HG03097 (cell line): ENCODE results near the gene CACNA1E.

Source experiments
- ATAC-seq: cut with Tn5 transposase; IDR thresholded peaks from one replicate; pipeline ENCODE4 v1.9.1; 2021; ENCODE audit not compliant: unreplicated experiment, low FRiP score

Gene CACNA1E

GRCh38 chr1:181855380-181855779, 372.1 kb downstream of the CACNA1E start:
- ATAC-seq, result no peak
